GM10266 (cell line): ENCODE measurements around the gene RGS19.
"Not testable (repeated sequence)": the region's sequence is repeated elsewhere in the genome, so short reads cannot be mapped to it uniquely, and the experiment has no call there.

ENCODE experiments used
- DNase-seq: peaks from one replicate; pipeline ENCODE4 v3.0.0; 2012; ENCODE audit errors: extremely low spot score
- TF ChIP-seq, protein P1 (sequence below): IDR thresholded peaks from 2 replicates; pipeline ENCODE4 v1.5.1; 2012; ENCODE audit warnings: mild to moderate bottlenecking, low read depth; ENCODE audit not compliant: control insufficient read depth, insufficient read depth; ENCODE audit errors: missing control alignments

RGS19 gene, protein sequence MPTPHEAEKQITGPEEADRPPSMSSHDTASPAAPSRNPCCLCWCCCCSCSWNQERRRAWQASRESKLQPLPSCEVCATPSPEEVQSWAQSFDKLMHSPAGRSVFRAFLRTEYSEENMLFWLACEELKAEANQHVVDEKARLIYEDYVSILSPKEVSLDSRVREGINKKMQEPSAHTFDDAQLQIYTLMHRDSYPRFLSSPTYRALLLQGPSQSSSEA

DNA sequence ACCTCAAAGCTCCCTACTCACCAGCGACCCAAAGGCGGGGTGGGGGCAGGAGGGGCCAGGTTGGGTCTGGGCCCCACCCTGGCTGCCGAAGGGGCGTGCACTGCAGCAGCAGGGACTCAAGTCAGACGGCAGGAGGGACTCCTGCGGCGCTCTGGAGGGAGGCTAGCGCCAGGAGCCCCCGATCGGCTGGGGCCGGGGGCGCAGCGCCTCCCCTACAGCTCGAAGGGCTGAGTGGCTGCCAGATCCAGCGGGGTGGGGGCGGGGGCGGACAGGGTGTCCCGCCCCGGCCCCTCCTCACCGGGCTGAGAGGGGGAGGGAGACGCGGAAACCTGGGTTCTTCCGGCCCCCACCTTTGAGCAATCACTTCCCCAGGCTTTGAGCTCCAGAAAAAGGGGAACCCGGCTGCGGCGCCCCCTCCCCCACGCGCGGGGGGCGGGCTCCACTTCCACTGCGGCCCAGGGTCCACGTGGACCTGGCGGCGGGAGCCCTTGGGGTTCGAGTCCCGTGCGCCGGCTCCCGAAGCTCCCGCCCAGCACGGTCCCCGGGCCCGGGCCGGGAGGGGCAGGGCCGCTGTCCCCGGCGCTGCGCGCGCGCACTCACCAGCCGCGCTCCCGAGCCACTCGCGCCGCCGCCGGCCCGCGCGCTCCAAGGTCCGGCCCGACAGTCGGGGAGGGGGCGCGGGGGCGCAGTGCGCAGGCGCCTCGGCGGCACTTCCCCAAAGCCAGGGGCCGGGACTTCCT lies at the start of gene RGS19:
Gene RGS19, minus strand, starts transcription at position 246 of the 740 bp plus-strand sequence. CDS start 2,632 bp downstream, outside the sequence.
- DNase-seq = peak; percentile 97
- TF ChIP-seq, protein P1, sequence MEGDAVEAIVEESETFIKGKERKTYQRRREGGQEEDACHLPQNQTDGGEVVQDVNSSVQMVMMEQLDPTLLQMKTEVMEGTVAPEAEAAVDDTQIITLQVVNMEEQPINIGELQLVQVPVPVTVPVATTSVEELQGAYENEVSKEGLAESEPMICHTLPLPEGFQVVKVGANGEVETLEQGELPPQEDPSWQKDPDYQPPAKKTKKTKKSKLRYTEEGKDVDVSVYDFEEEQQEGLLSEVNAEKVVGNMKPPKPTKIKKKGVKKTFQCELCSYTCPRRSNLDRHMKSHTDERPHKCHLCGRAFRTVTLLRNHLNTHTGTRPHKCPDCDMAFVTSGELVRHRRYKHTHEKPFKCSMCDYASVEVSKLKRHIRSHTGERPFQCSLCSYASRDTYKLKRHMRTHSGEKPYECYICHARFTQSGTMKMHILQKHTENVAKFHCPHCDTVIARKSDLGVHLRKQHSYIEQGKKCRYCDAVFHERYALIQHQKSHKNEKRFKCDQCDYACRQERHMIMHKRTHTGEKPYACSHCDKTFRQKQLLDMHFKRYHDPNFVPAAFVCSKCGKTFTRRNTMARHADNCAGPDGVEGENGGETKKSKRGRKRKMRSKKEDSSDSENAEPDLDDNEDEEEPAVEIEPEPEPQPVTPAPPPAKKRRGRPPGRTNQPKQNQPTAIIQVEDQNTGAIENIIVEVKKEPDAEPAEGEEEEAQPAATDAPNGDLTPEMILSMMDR = no peak

GRCh38 chr20:64123517-64123916 lies 44.2 kb upstream of the RGS19 start:
- DNase-seq = not testable (repeated sequence)

DNA sequence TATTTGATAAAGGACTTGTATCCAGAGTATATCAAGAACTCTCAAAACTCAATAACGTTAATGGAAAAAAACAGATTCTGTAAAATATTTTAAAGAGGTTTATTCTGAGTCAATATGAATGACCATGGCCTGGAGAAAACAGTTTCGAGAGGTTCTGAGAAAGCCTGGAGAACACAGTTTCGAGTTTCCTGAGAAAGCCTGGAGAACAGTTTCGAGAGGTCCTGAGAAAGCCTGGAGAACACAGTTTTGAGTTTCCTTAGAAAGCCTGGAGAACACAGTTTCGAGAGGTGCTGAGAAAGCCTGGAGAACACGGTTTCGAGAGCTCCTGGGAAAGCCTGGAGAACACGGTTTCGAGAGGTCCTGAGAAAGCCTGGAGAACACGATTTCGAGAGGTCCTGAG lies 43.6 kb upstream of the RGS19 start:
- DNase-seq = not testable (repeated sequence)

GRCh38 chr20:64121586-64121985 lies 42.3 kb upstream of the RGS19 start:
- DNase-seq = no peak
- TF ChIP-seq, protein P1 = no peak

DNA sequence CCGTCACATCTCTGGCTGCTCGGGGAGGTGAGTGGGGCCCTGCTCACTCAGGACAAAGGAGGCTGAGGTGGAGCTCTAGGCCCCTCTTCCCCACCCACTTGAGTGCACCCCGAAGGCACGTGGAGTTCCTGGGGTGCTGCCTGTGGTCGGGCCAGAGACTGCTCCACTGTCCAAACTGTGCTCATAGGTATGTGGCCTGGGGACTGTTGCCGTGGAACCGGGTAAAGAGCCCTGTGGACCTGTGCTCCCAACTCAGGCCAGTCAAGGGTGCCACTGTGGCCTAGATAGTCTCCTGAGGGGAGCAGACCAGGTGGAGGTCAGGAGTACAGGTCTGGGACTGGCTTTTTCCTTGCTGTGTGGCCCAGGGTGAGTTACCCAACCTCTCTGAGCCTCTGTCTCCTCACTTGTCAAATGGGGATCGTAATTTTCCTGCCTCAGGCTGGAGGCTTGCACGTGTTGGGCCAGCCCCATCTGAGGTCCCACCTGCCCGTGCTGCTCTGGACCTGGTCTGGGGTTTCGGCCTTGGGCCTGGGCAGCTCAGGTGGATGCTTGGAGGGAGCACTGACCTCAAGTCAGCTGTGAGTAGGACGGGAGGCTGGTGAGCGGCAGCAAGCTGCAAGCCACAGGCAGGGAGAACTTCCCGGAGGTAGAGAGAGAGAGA lies 40.5 kb upstream of the RGS19 start:
- TF ChIP-seq, protein P1 = no peak
- no peak for DNase-seq

- TF ChIP-seq, protein P1 = no peak
- DNase-seq = no peak
Observed at GRCh38 chr20:64119301-64119680, 40.0 kb upstream of the RGS19 start.

- DNase-seq = not testable (repeated sequence)
Observed at GRCh38 chr20:64117432-64117777, 38.1 kb upstream of the RGS19 start.

DNA sequence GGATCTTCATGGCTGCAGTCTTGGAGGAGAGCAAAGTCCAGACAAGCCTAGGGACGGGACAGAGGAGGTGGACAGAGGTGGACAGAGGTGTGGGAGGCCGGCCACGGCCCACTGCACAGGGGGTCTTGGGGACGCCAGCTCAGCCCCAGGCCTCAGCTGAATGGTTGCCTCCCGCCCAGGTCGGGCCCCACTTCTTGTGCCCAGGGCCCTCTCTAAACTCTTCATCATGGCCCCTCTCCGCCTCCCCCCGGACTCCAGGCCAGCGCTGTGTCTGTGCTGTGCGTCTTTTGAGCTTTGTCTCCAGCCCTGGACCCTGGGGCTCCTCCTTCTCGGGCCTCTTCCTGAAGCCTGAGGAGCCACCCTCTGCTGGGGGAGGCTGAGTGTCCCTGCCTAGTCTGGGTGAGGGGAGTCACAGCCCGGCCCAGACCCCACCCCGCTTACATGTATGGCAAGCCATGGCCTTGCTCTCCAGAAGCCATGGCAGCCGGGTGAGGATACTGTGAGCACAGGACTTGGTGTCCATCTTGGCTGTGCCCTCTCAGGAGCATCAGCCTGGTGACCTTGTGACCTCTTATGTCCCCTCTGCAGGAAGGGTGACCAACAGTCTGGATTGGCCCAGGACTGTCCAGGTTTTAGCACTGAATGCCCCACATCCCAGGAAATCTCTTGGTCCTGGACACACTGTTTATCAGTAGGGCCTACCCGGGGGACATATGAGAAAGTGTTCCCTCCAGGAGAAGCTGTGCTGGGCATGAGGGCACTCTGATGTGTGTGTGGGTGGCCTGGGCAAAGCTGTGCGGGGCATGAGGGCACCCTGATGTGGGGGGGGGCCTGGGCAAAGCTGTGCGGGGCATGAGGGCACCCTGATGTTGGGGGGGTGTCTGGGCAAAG lies 37.5 kb upstream of the RGS19 start:
- TF ChIP-seq, protein P1 = no peak
- DNase-seq = no peak
